SK-MEL-5 (cell line): ENCODE results near the gene RBPJL. TPM values are rescaled to one million over a fixed set of nuclear protein-coding genes. Genes with fewer than 3 reads are reported as not detected.

ENCODE experiments used
- DNase-seq: peaks from one replicate; pipeline ENCODE4 v3.0.0-alpha.2; 2016; ENCODE audit warnings: low read depth, low spot score
- in situ Hi-C: cut with HindIII; loops from 2 replicates; pipeline ENCODE4 v1.10.0; 2016; ENCODE audit warnings: low sequenced_read_pairs, high pct_unique_total_duplicates, low pct_unique_long_range_greater_than_20kb
- polyA plus RNA-seq, 2 experiments: library from polyadenylated mRNA; depleted of rRNA; stranded (reverse); fragments of >200 nt; gene quantifications; 2 replicates each; pipeline ENCODE4 v1.2.3, GENCODE V29; 2015
- total RNA-seq: library from RNA; depleted of rRNA; stranded (reverse); fragments of >200 nt; shearing (Covaris generic); gene quantifications from 2 replicates; pipeline ENCODE4 v1.2.3, GENCODE V29; 2014; rRNA removed

RBPJL gene, protein sequence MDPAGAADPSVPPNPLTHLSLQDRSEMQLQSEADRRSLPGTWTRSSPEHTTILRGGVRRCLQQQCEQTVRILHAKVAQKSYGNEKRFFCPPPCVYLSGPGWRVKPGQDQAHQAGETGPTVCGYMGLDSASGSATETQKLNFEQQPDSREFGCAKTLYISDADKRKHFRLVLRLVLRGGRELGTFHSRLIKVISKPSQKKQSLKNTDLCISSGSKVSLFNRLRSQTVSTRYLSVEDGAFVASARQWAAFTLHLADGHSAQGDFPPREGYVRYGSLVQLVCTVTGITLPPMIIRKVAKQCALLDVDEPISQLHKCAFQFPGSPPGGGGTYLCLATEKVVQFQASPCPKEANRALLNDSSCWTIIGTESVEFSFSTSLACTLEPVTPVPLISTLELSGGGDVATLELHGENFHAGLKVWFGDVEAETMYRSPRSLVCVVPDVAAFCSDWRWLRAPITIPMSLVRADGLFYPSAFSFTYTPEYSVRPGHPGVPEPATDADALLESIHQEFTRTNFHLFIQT
- total RNA-seq = not detected in 2 replicates
- polyA plus RNA-seq (2015; cell fraction: cytosol; rRNA removed) = not detected in 2 replicates
- not detected in 2 replicates for polyA plus RNA-seq (2015; cell fraction: nucleus; rRNA removed)

- in situ Hi-C loops = loop anchor here (25.0 kb wide), 1 partner anchor 456 kb away; no protein-coding TSS in a partner anchor
- no peak for DNase-seq
Observed at GRCh38 chr20:45306431-45306982, at the start of gene RBPJL. Gene RBPJL, plus strand, starts transcription at chr20:45306840. Its CDS starts 83 bp downstream, at chr20:45306923.

- DNase-seq = no peak
- in situ Hi-C loops = no loop called here
Observed at GRCh38 chr20:45257161-45257560, 49.5 kb upstream of the RBPJL start.

- in situ Hi-C loops = no loop called here
- DNase-seq = no peak
Observed at GRCh38 chr20:45257711-45258110, 48.9 kb upstream of the RBPJL start.

DNA sequence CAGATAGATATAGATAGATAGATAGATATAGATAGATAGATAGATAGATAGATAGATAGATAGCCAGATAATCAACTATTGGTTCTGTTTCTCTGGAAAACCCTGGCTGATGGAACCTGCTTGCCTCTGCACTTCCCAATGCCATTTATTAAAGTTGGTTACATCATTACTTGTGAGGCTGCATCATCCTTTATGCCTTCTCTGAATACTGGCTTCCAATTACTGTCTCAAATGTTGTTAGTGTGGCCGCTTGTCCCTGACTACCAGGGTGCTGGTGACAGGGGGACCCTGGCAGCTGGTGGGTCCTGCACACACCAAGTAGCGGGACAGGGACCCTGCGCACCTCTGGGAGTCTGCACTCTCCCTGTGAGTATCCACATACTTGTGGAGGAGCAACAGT, 48.4 kb upstream of the RBPJL start:
- no peak for DNase-seq
- in situ Hi-C loops = no loop called here

DNA sequence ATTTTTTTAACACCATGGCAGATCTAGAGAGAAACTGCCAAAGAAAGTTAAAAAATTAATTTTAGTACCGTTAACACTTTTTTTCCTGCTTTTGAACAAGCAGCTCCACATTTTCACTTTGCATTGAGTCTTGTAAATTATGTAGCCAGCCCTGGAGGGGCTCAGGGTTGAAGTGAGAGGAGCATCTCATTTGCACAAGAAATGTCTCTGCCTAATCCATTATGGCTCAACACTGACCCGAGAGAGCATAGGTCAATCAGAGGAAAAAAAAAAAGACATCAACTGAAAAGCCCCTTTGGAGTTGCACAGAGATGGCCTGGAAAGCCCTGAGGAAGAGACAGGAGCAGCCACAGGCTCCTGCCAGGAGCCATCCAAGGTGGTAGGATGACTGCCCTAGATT, 48.0 kb upstream of the RBPJL start:
- in situ Hi-C loops = no loop called here
- no peak for DNase-seq

DNA sequence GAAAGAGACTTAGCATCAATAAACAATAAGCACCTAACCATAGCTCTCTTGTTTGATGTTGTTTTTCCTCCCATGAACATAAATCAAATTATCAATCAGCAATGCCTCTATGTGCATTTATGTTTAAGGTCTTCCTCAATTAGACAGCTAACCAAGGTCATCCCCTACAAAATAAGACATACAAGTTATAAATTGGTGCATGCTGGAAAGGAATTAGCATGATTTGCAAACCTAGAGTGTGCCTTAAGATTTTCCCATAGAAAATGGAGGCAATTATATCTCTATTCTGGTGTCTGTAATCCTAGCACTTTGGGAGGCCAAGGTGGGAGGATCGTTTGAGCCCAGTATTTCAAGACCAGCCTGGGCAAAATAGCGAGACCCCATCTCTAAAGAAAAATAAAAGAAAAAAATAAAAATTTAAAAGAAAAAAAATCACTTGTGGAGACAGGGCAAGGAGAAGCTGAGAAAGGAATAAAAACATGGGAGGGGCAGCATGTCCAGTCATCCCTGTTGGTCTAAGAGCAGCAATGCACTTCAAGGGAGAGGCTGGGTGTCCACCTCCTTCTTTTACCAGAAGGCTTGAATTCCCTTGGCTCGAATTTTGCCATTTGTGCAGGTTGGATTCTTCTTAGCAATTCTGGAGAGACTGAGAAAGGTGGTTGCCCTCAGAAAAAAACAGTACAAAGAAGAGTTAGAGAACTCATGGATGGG, 42.9 kb upstream of the RBPJL start:
- no peak for DNase-seq
- in situ Hi-C loops = no loop called here

DNA sequence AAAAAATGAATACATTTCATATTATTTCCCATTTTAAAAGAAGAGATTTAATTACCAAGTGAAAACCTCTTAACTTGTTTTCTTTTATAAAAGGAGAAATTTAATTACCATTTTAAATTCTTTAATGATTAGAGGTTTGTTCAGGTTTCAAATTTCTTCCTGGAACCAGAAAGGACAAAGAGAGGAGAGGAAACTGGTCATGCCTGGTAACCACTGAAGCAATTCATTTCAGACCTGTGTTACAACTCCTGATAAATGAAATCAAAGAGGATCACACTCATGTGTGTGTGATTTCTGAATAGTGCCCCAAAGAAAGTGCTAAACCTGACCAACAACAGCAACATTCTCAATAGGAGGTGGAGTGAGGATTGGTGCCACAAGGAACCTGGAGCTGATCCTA, 39.7 kb upstream of the RBPJL start:
- DNase-seq = no peak
- in situ Hi-C loops = no loop called here

GRCh38 chr20:45268531-45268930, 38.1 kb upstream of the RBPJL start:
- in situ Hi-C loops = no loop called here
- no peak for DNase-seq

DNA sequence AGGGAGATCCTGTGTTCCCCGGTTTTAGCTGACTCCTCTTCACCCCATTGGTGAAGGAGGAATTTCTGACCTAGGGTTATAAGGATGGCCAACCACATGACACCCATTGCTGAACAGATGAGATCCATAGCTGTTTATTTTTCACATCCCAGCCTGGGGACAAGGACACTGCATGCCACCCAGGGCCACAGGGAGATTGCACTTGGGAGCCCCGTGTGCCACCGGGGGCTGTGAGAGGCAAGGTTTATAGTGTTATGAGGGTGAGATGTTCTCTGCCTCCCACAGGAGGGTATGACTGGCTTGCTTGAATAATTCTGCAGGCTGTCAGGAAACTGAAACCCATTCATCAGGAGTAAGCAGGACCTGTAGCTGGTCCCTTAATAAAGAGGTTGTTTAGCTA, 37.6 kb upstream of the RBPJL start:
- in situ Hi-C loops = no loop called here
- no peak for DNase-seq

- in situ Hi-C loops = no loop called here
- DNase-seq = no peak
Observed at GRCh38 chr20:45269754-45270270, 36.8 kb upstream of the RBPJL start.

GRCh38 chr20:45275338-45275737, 31.3 kb upstream of the RBPJL start:
- DNase-seq = no peak
- in situ Hi-C loops = no loop called here

DNA sequence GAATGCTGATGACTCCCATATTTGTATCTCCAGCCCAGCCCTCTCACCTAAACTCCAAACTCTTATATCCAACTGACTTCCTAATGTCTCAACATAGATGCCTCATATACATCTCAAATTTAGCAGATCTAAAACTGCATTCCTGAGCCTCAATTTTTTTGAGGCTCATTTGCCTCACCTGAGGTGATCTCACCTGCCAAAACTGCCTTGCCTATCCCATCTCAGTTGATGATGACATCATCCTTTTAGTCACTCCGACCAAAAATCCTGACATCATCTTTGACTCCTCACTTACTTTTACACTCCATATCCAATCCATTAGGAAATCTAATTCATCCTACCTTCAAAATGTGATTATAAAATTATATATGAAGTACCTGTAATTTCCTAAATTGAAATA, 26.6 kb upstream of the RBPJL start:
- in situ Hi-C loops = no loop called here
- no peak for DNase-seq

- no peak for DNase-seq
- in situ Hi-C loops = no loop called here
Observed at GRCh38 chr20:45282700-45283550, 23.7 kb upstream of the RBPJL start.

DNA sequence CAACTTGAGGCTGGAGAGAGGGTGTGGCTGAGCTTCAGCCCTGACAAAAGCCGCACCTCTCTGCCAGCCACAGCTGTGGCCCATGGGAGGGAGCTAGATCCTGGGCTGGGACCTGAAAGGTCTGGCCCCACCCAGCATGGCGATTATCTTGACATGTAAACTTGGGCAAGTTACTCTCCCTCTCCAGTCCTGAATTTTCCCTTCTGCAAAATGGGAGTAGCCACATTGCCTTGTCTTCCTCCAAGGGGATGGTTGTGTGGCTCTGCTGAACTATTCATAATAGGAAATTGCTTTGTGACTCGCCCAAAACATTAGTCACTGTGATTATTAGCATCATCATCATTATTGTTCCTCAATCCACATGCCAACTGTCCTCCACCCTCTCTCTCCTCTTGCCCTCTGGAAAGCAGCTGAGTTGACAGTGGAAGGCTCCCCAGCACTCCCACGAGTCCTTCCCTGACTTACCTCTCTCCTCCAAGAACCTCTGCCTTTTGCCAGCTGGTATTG, 23.0 kb upstream of the RBPJL start:
- DNase-seq = no peak
- in situ Hi-C loops = no loop called here

- no peak for DNase-seq
- in situ Hi-C loops = no loop called here
Observed at GRCh38 chr20:45288376-45288775, 18.3 kb upstream of the RBPJL start.

DNA sequence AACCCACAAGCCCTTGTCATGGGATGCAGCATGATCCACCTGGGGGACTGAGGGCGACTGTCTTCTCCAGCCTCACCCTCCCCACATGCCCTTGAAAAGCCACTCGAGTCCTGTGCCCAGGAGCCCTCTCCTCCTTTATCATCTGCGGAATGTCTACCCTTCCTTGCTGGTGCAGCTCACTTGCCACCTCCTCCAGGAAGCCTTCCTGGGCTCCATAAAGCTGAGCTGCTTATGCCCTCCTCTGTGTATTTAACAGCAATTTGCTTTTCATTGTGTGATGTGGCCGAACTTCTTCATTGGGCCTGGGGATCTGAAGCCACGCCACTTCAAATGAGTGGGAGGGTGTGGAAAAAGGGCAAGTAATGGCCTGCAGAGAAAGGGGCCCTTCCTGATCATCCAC, 17.8 kb upstream of the RBPJL start:
- DNase-seq = no peak
- in situ Hi-C loops = no loop called here
